Measurements from ENCODE around the gene FCN3. TPM values are rescaled to one million over a fixed set of nuclear protein-coding genes. Genes with fewer than 3 reads are reported as not detected.

The FCN3 gene
- total RNA-seq, 2 donors from 2014 or later = 0.26 TPM; not detected in 1

GRCh38 chr1:27403065-27403726 lies 28.6 kb upstream of the FCN3 start:
- no peak overlapping the region for H3K4me3 ChIP-seq (ENCODE audit: low read length)
- no peaks in the 10 kb centered on the region for H3K9me3 Mint-ChIP-seq
- peaks cover 60% of the 10 kb centered on the region for H3K4me1 Mint-ChIP-seq
- peak overlapping the region; percentile 9 for H3K27ac ChIP-seq (ENCODE audit: low read depth, low read length)
- TF ChIP-seq CTCF (conservative IDR thresholded peaks at IDR 0.05) = peak; percentile 35
- no peaks in the 10 kb centered on the region for H3K9me3 ChIP-seq (ENCODE audit: control insufficient read depth, low read length)
- H3K27me3 Mint-ChIP-seq (ENCODE audit: insufficient read depth) = no peaks in the 10 kb centered on the region
- peak; percentile 85 for DNase-seq
- no peak overlapping the region for H3K4me3 Mint-ChIP-seq
- peaks cover 10% of the 10 kb centered on the region for H3K36me3 Mint-ChIP-seq (ENCODE audit: low read depth)
- H3K36me3 ChIP-seq (ENCODE audit: control insufficient read depth, insufficient read depth, low read length) = peaks cover 12% of the 10 kb centered on the region
- peak overlapping the region; percentile 89 for H3K27ac Mint-ChIP-seq
- 86 to 88% methylated on average over 11 to 24 of the region's 24 CpGs for WGBS, 2 experiments (ENCODE audit: insufficient coverage in 1 of 2, insufficient read length in 1 of 2)
- no peak overlapping the region for H3K9ac ChIP-seq (ENCODE audit: extremely low read depth, low read length, poor library complexity, severe bottlenecking)
- no peaks in the 10 kb centered on the region for H3K27me3 ChIP-seq (ENCODE audit: control insufficient read depth, insufficient read depth, low read length, poor library complexity, severe bottlenecking)
- H3K4me1 ChIP-seq (ENCODE audit: control insufficient read depth, insufficient read depth, low read length) = peaks cover 24% of the 10 kb centered on the region

GRCh38 chr1:27402349-27402754 lies 27.7 kb upstream of the FCN3 start:
- peaks cover 4% of the 10 kb centered on the region for H3K36me3 Mint-ChIP-seq (ENCODE audit: low read depth)
- 77 to 87% methylated on average over 8 of the region's 8 CpGs for WGBS, 2 experiments (ENCODE audit: insufficient coverage in 1 of 2, insufficient read length in 1 of 2)
- Histone ChIP-seq H3K9me3 (ENCODE audit: control insufficient read depth, low read length) (no peaks in the 10 kb centered on the region), H3K4me1 (ENCODE audit: control insufficient read depth, insufficient read depth, low read length) (peaks cover 26% of the 10 kb centered on the region), H3K4me3 (ENCODE audit: low read length) (no peak overlapping the region), H3K27ac (ENCODE audit: low read depth, low read length) (peak overlapping the region; percentile 9), H3K9ac (ENCODE audit: extremely low read depth, low read length, poor library complexity, severe bottlenecking) (no peak overlapping the region), H3K27me3 (ENCODE audit: control insufficient read depth, insufficient read depth, low read length, poor library complexity, severe bottlenecking) (no peaks in the 10 kb centered on the region), H3K36me3 (ENCODE audit: control insufficient read depth, insufficient read depth, low read length) (peaks cover 7% of the 10 kb centered on the region)
- H3K4me1 Mint-ChIP-seq = peaks cover 65% of the 10 kb centered on the region
- no peak overlapping the region for H3K4me3 Mint-ChIP-seq
- peak; percentile 73 for TF ChIP-seq CTCF (conservative IDR thresholded peaks at IDR 0.05)
- H3K27me3 Mint-ChIP-seq (ENCODE audit: insufficient read depth) = no peaks in the 10 kb centered on the region
- H3K27ac Mint-ChIP-seq = peak overlapping the region; percentile 89
- peak; percentile 87 for DNase-seq
- no peaks in the 10 kb centered on the region for H3K9me3 Mint-ChIP-seq

GRCh38 chr1:27400963-27401341 lies 26.3 kb upstream of the FCN3 start:
- H3K27me3 Mint-ChIP-seq (ENCODE audit: insufficient read depth) = no peaks in the 10 kb centered on the region
- Histone ChIP-seq H3K4me1 (ENCODE audit: control insufficient read depth, insufficient read depth, low read length) (peaks cover 23% of the 10 kb centered on the region), H3K9ac (ENCODE audit: extremely low read depth, low read length, poor library complexity, severe bottlenecking) (no peak overlapping the region), H3K4me3 (ENCODE audit: low read length) (no peak overlapping the region), H3K36me3 (ENCODE audit: control insufficient read depth, insufficient read depth, low read length) (no peaks in the 10 kb centered on the region), H3K27me3 (ENCODE audit: control insufficient read depth, insufficient read depth, low read length, poor library complexity, severe bottlenecking) (no peaks in the 10 kb centered on the region), H3K27ac (ENCODE audit: low read depth, low read length) (no peak overlapping the region), H3K9me3 (ENCODE audit: control insufficient read depth, low read length) (no peaks in the 10 kb centered on the region)
- no peaks in the 10 kb centered on the region for H3K9me3 Mint-ChIP-seq
- no peaks in the 10 kb centered on the region for H3K36me3 Mint-ChIP-seq (ENCODE audit: low read depth)
- no peak overlapping the region for H3K4me3 Mint-ChIP-seq
- TF ChIP-seq CTCF (conservative IDR thresholded peaks at IDR 0.05) = no peak
- H3K27ac Mint-ChIP-seq = no peak overlapping the region
- H3K4me1 Mint-ChIP-seq = peaks cover 60% of the 10 kb centered on the region
- 97% methylated on average over 5 of the region's 5 CpGs for whole genome bisulfite sequencing, 2 experiments (ENCODE audit: insufficient coverage in 1 of 2, insufficient read length in 1 of 2)
- DNase-seq = no peak

All from endodermal cell (in vitro differentiated cells).